ENCODE measurements around the gene UBAC2. TPM values are rescaled to one million over a fixed set of nuclear protein-coding genes. Genes with fewer than 3 reads are reported as not detected.

Gene UBAC2
- total RNA-seq, 2 experiments from 2014 or later = 43.4 to 44.9 TPM

- H3K9me3 Mint-ChIP-seq = peaks cover 1% of the 10 kb centered on the region
- H3K36me3 Mint-ChIP-seq (ENCODE audit: low read depth) = peaks cover 1% of the 10 kb centered on the region
- intact Hi-C loops (cut with micrococcal nuclease) = no loop called here
- no peak for DNase-seq
- H3K4me1 Mint-ChIP-seq (ENCODE audit: low read depth) = no peaks in the 10 kb centered on the region
- CTCF ChIA-PET = no interaction called here
- no peak overlapping the region for H3K4me3 Mint-ChIP-seq
- H3K27me3 Mint-ChIP-seq (ENCODE audit: low read depth) = no peaks in the 10 kb centered on the region
- no peak overlapping the region for H3K27ac Mint-ChIP-seq
These were observed 36.4 kb upstream of the UBAC2 start for GRCh38 chr13:99164226-99164625.

- H3K27ac Mint-ChIP-seq = no peak overlapping the region
- DNase-seq = no peak
- H3K4me3 Mint-ChIP-seq = no peak overlapping the region
- H3K36me3 Mint-ChIP-seq (ENCODE audit: low read depth) = peaks cover 1% of the 10 kb centered on the region
- intact Hi-C loops (cut with micrococcal nuclease) = no loop called here
- peaks cover 1% of the 10 kb centered on the region for H3K9me3 Mint-ChIP-seq
- H3K4me1 Mint-ChIP-seq (ENCODE audit: low read depth) = no peaks in the 10 kb centered on the region
- CTCF ChIA-PET = interaction anchor here (0.6 to 1.5 kb wide), 3 partner anchors 10 to 60 kb away, joined by 3 to 10 read pairs (median 3); no protein-coding TSS in a partner anchor
- H3K27me3 Mint-ChIP-seq (ENCODE audit: low read depth) = no peaks in the 10 kb centered on the region
These were observed 34.7 kb upstream of the UBAC2 start for GRCh38 chr13:99165753-99166587.

GRCh38 chr13:99172951-99173350 is 27.7 kb upstream of the UBAC2 start:
- intact Hi-C loops (cut with micrococcal nuclease) = no loop called here
- CTCF ChIA-PET = interaction anchor here (8.8 kb wide), 1 partner anchor 95 kb away, joined by 226 read pairs; no protein-coding TSS in a partner anchor
- Mint-ChIP-seq H3K27ac (no peak overlapping the region), H3K36me3 (ENCODE audit: low read depth) (peaks cover under 1% of the 10 kb centered on the region), H3K27me3 (ENCODE audit: low read depth) (no peaks in the 10 kb centered on the region), H3K4me3 (no peak overlapping the region), H3K9me3 (no peaks in the 10 kb centered on the region), H3K4me1 (ENCODE audit: low read depth) (peaks cover 9% of the 10 kb centered on the region)
- DNase-seq = no peak

- Mint-ChIP-seq H3K4me1 (ENCODE audit: low read depth) (peaks cover 16% of the 10 kb centered on the region), H3K4me3 (no peak overlapping the region), H3K36me3 (ENCODE audit: low read depth) (no peaks in the 10 kb centered on the region), H3K27ac (no peak overlapping the region), H3K9me3 (no peaks in the 10 kb centered on the region), H3K27me3 (ENCODE audit: low read depth) (no peaks in the 10 kb centered on the region)
- intact Hi-C loops (cut with micrococcal nuclease) = no loop called here
- CTCF ChIA-PET = interaction anchor here (0.7 to 8.8 kb wide), 2 partner anchors 94 to 213 kb away, joined by 3 to 226 read pairs; no protein-coding TSS in a partner anchor
- DNase-seq = no peak
These were observed 27.0 kb upstream of the UBAC2 start for GRCh38 chr13:99173606-99174005.

GRCh38 chr13:99174533-99175100 is 26.0 kb upstream of the UBAC2 start:
- Mint-ChIP-seq H3K4me3 (no peak overlapping the region), H3K36me3 (ENCODE audit: low read depth) (no peaks in the 10 kb centered on the region), H3K4me1 (ENCODE audit: low read depth) (peaks cover 26% of the 10 kb centered on the region), H3K27me3 (ENCODE audit: low read depth) (no peaks in the 10 kb centered on the region), H3K27ac (no peak overlapping the region), H3K9me3 (no peaks in the 10 kb centered on the region)
- DNase-seq = no peak
- intact Hi-C loops (cut with micrococcal nuclease) = no loop called here
- CTCF ChIA-PET = interaction anchor here (0.9 to 8.8 kb wide), 3 partner anchors 93 to 261 kb away, joined by 3 to 226 read pairs (median 55); no protein-coding TSS in a partner anchor

- H3K27ac Mint-ChIP-seq = no peak overlapping the region
- intact Hi-C loops (cut with micrococcal nuclease) = loop anchor here (1.0 to 2.0 kb wide), 5 partner anchors 22 to 261 kb away; no protein-coding TSS in a partner anchor
These were observed 24.1 kb upstream of the UBAC2 start for GRCh38 chr13:99176309-99177276.

GRCh38 chr13:99178636-99179035 is 22.0 kb upstream of the UBAC2 start:
- CTCF ChIA-PET = interaction anchor here (0.5 to 8.8 kb wide), 4 partner anchors 23 to 396 kb away, joined by 3 to 226 read pairs (median 29); no protein-coding TSS in a partner anchor
- intact Hi-C loops (cut with micrococcal nuclease) = no loop called here
- no peak overlapping the region for H3K4me3 Mint-ChIP-seq
- H3K27me3 Mint-ChIP-seq (ENCODE audit: low read depth) = no peaks in the 10 kb centered on the region
- H3K4me1 Mint-ChIP-seq (ENCODE audit: low read depth) = peaks cover 35% of the 10 kb centered on the region
- H3K36me3 Mint-ChIP-seq (ENCODE audit: low read depth) = no peaks in the 10 kb centered on the region
- no peak overlapping the region for H3K27ac Mint-ChIP-seq
- DNase-seq = no peak
- H3K9me3 Mint-ChIP-seq = peaks cover 7% of the 10 kb centered on the region

More at GRCh38 chr13:99176309-99177276, 24.1 kb upstream of the UBAC2 start:
- peak overlapping the region; percentile 48 for H3K4me3 Mint-ChIP-seq
- H3K27me3 Mint-ChIP-seq (ENCODE audit: low read depth) = no peaks in the 10 kb centered on the region
- H3K4me1 Mint-ChIP-seq (ENCODE audit: low read depth) = peaks cover 35% of the 10 kb centered on the region
- CTCF ChIA-PET = interaction anchor here (0.6 to 8.8 kb wide), 63 partner anchors 8 to 333 kb away, joined by 3 to 226 read pairs (median 4); partner anchors contain the start of genes GPR18 and UBAC2
- H3K36me3 Mint-ChIP-seq (ENCODE audit: low read depth) = no peaks in the 10 kb centered on the region
- DNase-seq = peak; percentile 87
- peaks cover 6% of the 10 kb centered on the region for H3K9me3 Mint-ChIP-seq

- Mint-ChIP-seq H3K4me3 (no peak overlapping the region), H3K27ac (no peak overlapping the region), H3K27me3 (ENCODE audit: low read depth) (no peaks in the 10 kb centered on the region), H3K36me3 (ENCODE audit: low read depth) (no peaks in the 10 kb centered on the region), H3K9me3 (peaks cover 7% of the 10 kb centered on the region), H3K4me1 (ENCODE audit: low read depth) (peaks cover 35% of the 10 kb centered on the region)
- DNase-seq = no peak
- intact Hi-C loops (cut with micrococcal nuclease) = no loop called here
- CTCF ChIA-PET = interaction anchor here (0.6 to 2.5 kb wide), 6 partner anchors 22 to 257 kb away, joined by 3 to 19 read pairs (median 4); no protein-coding TSS in a partner anchor
These were observed 21.2 kb upstream of the UBAC2 start for GRCh38 chr13:99179460-99179859.

GRCh38 chr13:99182439-99182838 is 18.2 kb upstream of the UBAC2 start:
- H3K36me3 Mint-ChIP-seq (ENCODE audit: low read depth) = no peaks in the 10 kb centered on the region
- H3K4me1 Mint-ChIP-seq (ENCODE audit: low read depth) = peaks cover 28% of the 10 kb centered on the region
- H3K27ac Mint-ChIP-seq = no peak overlapping the region
- no peak for DNase-seq
- CTCF ChIA-PET = interaction anchor here (0.6 to 1.4 kb wide), 6 partner anchors 16 to 261 kb away, joined by 3 to 7 read pairs (median 4); no protein-coding TSS in a partner anchor
- no peak overlapping the region for H3K4me3 Mint-ChIP-seq
- intact Hi-C loops (cut with micrococcal nuclease) = no loop called here
- peaks cover 7% of the 10 kb centered on the region for H3K9me3 Mint-ChIP-seq
- no peaks in the 10 kb centered on the region for H3K27me3 Mint-ChIP-seq (ENCODE audit: low read depth)

GRCh38 chr13:99185606-99186005 is 15.0 kb upstream of the UBAC2 start:
- H3K36me3 Mint-ChIP-seq (ENCODE audit: low read depth) = no peaks in the 10 kb centered on the region
- intact Hi-C loops (cut with micrococcal nuclease) = no loop called here
- no peak for DNase-seq
- no peak overlapping the region for H3K27ac Mint-ChIP-seq
- H3K4me1 Mint-ChIP-seq (ENCODE audit: low read depth) = peaks cover 3% of the 10 kb centered on the region
- H3K9me3 Mint-ChIP-seq = peaks cover 7% of the 10 kb centered on the region
- no peaks in the 10 kb centered on the region for H3K27me3 Mint-ChIP-seq (ENCODE audit: low read depth)
- CTCF ChIA-PET = interaction anchor here (0.9 to 1.5 kb wide), 5 partner anchors 9 to 84 kb away, joined by 5 to 12 read pairs (median 6); no protein-coding TSS in a partner anchor
- no peak overlapping the region for H3K4me3 Mint-ChIP-seq

- CTCF ChIA-PET = interaction anchor here (0.6 to 1.0 kb wide), 5 partner anchors 9 to 147 kb away, joined by 3 to 4 read pairs (median 3); no protein-coding TSS in a partner anchor
- no peaks in the 10 kb centered on the region for H3K27me3 Mint-ChIP-seq (ENCODE audit: low read depth)
- no peak for DNase-seq
- intact Hi-C loops (cut with micrococcal nuclease) = no loop called here
- no peak overlapping the region for H3K4me3 Mint-ChIP-seq
- H3K27ac Mint-ChIP-seq = no peak overlapping the region
- H3K4me1 Mint-ChIP-seq (ENCODE audit: low read depth) = peaks cover 6% of the 10 kb centered on the region
- H3K9me3 Mint-ChIP-seq = no peaks in the 10 kb centered on the region
- no peaks in the 10 kb centered on the region for H3K36me3 Mint-ChIP-seq (ENCODE audit: low read depth)
These were observed 10.3 kb upstream of the UBAC2 start for GRCh38 chr13:99190147-99190985.
